ENCODE results near the gene ORC6. TPM values are rescaled to one million over a fixed set of nuclear protein-coding genes. Genes with fewer than 3 reads are reported as not detected.

The ORC6 gene
- total RNA-seq, 1 donor from 2014 or later: 30.1 TPM

DNA sequence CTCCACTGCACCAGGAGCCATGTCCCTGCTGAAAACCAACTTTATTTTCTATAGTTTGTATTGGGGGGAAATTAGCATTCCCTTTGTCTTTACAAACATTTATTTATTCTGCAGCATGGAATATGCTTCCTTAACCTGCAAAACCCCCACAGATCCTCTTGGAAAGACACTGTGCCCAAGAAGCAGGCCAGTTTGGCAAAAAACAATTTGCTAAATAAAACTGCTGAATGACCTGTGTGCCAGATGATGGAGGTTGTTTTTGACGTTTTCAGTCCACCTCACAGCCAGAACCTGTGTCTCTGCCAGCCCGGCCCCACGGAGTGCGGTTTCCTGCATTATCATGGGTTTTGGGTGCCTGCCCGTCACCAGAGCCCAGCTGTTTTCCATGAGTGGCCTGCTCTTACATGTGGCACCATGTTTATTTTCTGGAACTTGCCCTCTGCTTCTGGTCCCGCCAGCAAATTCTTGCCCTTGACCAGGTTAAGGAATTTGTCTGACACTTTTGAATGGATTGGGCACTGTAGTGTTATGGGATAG, 26.4 kb downstream of the ORC6 start:
- DNase-seq: no peak
- no peaks in the 10 kb centered on the region for H3K36me3 Mint-ChIP-seq (ENCODE audit: unreplicated experiment)
- H3K27me3 Mint-ChIP-seq (ENCODE audit: unreplicated experiment): peaks cover 3% of the 10 kb centered on the region

GRCh38 chr16:46717692-46718091, 28.2 kb downstream of the ORC6 start:
- Mint-ChIP-seq H3K4me1 (ENCODE audit: low read depth, unreplicated experiment) (no peaks in the 10 kb centered on the region), H3K36me3 (ENCODE audit: unreplicated experiment) (no peaks in the 10 kb centered on the region), H3K27ac (ENCODE audit: unreplicated experiment) (no peak overlapping the region), H3K4me3 (ENCODE audit: unreplicated experiment) (no peak overlapping the region), H3K9me3 (ENCODE audit: unreplicated experiment) (no peaks in the 10 kb centered on the region), H3K27me3 (ENCODE audit: unreplicated experiment) (peaks cover 4% of the 10 kb centered on the region)
- TF ChIP-seq CTCF (IDR thresholded peaks at IDR 0.05; ENCODE audit: partially characterized antibody, unreplicated experiment): no peak
- no peak for DNase-seq

More for the DNA sequence above, 26.4 kb downstream of the ORC6 start:
- H3K4me3 Mint-ChIP-seq (ENCODE audit: unreplicated experiment): no peak overlapping the region
- no peak for TF ChIP-seq CTCF (IDR thresholded peaks at IDR 0.05; ENCODE audit: partially characterized antibody, unreplicated experiment)
- no peaks in the 10 kb centered on the region for H3K4me1 Mint-ChIP-seq (ENCODE audit: low read depth, unreplicated experiment)
- H3K27ac Mint-ChIP-seq (ENCODE audit: unreplicated experiment): no peak overlapping the region
- no peaks in the 10 kb centered on the region for H3K9me3 Mint-ChIP-seq (ENCODE audit: unreplicated experiment)

DNA sequence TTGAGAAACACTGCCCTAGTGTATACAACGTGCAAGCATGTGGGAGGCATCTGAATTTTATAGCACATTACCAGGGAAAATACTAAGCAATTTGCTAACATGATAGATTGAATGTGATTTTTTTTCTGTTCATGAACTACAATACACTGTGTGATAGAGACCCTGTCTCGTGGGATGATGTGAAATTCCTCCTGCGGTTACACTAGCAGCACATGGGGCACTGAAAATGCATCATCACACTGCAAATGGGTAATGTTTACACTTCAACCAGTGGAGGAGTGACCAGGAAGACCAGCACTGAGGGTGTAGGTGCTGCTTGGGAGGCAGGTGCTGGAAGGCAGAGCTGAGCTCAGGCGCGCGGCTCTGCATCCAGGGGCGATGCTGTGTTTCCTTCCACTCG, 28.8 kb downstream of the ORC6 start:
- no peaks in the 10 kb centered on the region for H3K9me3 Mint-ChIP-seq (ENCODE audit: unreplicated experiment)
- no peak for TF ChIP-seq CTCF (IDR thresholded peaks at IDR 0.05; ENCODE audit: partially characterized antibody, unreplicated experiment)
- H3K4me3 Mint-ChIP-seq (ENCODE audit: unreplicated experiment): no peak overlapping the region
- no peak overlapping the region for H3K27ac Mint-ChIP-seq (ENCODE audit: unreplicated experiment)
- H3K4me1 Mint-ChIP-seq (ENCODE audit: low read depth, unreplicated experiment): no peaks in the 10 kb centered on the region
- H3K36me3 Mint-ChIP-seq (ENCODE audit: unreplicated experiment): no peaks in the 10 kb centered on the region
- peaks cover 4% of the 10 kb centered on the region for H3K27me3 Mint-ChIP-seq (ENCODE audit: unreplicated experiment)
- DNase-seq: no peak

- Mint-ChIP-seq H3K27ac (ENCODE audit: unreplicated experiment) (no peak overlapping the region), H3K36me3 (ENCODE audit: unreplicated experiment) (no peaks in the 10 kb centered on the region), H3K4me1 (ENCODE audit: low read depth, unreplicated experiment) (no peaks in the 10 kb centered on the region), H3K9me3 (ENCODE audit: unreplicated experiment) (no peaks in the 10 kb centered on the region), H3K27me3 (ENCODE audit: unreplicated experiment) (peaks cover 4% of the 10 kb centered on the region), H3K4me3 (ENCODE audit: unreplicated experiment) (no peak overlapping the region)
- no peak for TF ChIP-seq CTCF (IDR thresholded peaks at IDR 0.05; ENCODE audit: partially characterized antibody, unreplicated experiment)
- DNase-seq: no peak
Measured at GRCh38 chr16:46719528-46719927, 30.1 kb downstream of the ORC6 start.

GRCh38 chr16:46720619-46721018, 31.2 kb downstream of the ORC6 start:
- TF ChIP-seq CTCF (IDR thresholded peaks at IDR 0.05; ENCODE audit: partially characterized antibody, unreplicated experiment): no peak
- Mint-ChIP-seq H3K4me3 (ENCODE audit: unreplicated experiment) (no peak overlapping the region), H3K27me3 (ENCODE audit: unreplicated experiment) (peaks cover 4% of the 10 kb centered on the region), H3K9me3 (ENCODE audit: unreplicated experiment) (no peaks in the 10 kb centered on the region), H3K27ac (ENCODE audit: unreplicated experiment) (no peak overlapping the region), H3K36me3 (ENCODE audit: unreplicated experiment) (no peaks in the 10 kb centered on the region), H3K4me1 (ENCODE audit: low read depth, unreplicated experiment) (no peaks in the 10 kb centered on the region)
- DNase-seq: no peak
